IPS-NIHi7 (cell line): ENCODE measurements around the gene PPP2R5E.
A peak's percentile ranks its signal among the peaks of the same experiment; 100 is the strongest.

Experiments
- DNase-seq: peaks from one replicate; pipeline ENCODE4 v3.0.0; 2012; ENCODE audit warnings: mixed read lengths; ENCODE audit errors: extremely low spot score

PPP2R5E gene

DNA sequence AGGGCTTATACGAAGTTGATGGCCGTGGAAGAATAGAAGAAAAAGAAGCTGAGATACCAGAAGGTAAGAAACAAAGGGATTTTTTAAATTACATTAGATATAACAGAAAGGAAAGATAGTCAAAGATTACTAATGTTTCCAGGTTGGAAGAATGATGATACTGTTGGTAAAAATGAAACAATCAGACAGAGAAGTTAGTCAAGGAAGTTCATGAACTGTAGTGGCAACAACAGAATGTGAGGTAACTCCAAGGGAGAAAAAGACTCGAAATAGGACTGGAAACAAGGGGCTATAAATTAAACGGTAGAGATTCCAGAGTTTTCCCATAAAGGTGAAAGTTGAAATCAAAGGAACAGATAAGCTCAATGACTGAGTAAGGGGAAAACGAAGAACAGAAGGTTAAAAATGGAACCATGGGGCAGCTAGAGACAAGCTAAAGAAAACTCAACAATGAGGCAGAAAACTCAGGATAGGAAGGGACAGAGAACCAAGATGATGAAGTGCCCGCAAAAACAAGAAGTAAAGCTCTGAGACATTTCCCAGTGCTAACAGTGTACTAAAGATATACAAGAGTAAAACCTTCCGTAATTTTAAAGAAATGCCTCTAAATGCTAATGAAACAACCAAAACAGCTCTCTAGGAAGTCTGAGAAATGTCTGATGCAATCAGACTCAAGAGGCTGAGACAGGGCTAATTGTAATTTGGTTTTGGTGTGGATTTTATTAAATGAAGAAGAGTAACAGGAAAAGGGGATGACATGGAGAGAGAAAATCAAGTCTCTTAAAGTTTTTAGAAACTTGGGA, 70.0 kb downstream of the PPP2R5E start:
- no peak for DNase-seq

DNA sequence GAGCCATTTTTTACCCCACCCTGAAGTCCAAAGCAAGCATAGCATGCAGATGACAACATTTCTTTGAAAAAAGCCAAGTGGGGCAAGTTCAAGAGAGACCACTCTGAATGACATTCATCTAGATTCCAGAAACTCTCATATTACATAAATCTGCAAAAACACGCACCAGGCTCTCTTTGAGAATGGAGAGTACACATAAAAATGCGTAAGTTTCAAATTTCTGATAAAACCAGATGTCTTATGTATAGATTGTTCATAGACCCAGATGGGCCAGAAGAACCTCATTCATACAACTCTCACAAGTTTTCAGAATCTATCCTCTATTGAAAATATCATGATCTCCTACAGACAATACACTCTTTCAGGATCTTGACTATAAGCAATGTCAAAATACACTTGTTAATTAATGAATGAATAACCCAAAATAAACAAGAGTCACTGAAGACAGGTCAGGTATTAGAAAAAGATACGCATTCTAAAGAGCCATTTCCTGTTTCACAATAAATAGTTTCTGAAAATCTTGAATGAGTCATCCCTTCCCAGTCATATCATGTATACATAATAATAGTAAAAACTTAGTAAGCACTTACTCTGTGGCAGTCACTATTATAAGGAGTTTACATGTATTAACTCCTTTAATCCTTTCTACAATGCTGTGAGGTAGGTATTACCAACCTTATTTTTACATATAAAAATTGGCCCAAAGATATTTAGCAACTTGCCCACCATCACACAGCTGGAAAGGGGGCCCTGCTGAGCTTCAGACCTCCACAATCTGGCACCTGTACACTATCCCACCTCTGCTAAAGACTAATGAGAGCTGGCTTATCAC, 72.0 kb downstream of the PPP2R5E start:
- DNase-seq: no peak

DNA sequence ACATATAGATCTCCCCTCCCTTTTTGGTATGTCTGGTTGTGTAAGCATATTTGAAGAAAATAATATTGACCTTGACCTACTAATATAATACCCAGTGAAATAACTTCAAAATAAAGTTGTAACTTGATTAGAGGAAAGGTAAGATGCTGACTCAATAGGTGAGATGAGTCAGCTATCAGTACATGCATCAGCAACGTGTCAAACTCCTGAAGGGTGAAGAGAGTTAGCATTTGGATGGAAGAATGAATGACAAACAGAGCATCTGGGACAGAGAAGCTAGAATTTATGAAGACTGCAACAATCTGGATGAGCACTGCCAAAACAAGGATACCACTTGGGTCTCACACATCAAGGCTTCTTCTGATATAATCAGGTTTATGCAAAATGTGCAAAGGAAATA, 74.9 kb downstream of the PPP2R5E start:
- no peak for DNase-seq

DNA sequence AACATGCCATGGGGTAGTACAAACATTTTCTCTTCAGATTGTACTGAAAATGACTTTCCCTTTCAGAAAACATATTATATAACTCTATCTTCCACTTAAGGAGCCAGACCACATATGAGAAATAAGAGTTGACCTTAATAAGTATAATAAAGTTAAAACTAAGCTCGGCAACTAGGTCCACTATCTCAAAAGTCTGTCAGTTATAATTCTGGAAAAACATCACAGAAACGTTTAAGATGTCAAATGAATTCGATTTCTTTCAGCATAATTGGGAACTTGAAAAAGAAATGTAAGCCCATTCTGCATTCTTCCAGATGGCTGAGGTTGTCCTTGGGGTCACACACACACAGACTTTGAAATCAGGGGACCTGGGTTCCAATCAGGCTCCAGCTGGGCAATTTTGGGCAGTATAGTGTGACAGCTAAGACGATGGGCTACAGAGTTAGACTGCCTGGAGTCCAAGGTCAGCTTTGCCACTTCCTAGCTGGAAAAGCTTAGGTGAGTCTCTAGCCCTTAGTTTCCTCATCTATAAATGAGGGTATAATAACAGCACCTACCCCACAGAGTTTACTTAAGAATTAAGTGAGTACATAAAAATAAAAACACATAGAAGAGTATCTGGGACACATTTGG, 75.6 kb downstream of the PPP2R5E start:
- no peak for DNase-seq

DNA sequence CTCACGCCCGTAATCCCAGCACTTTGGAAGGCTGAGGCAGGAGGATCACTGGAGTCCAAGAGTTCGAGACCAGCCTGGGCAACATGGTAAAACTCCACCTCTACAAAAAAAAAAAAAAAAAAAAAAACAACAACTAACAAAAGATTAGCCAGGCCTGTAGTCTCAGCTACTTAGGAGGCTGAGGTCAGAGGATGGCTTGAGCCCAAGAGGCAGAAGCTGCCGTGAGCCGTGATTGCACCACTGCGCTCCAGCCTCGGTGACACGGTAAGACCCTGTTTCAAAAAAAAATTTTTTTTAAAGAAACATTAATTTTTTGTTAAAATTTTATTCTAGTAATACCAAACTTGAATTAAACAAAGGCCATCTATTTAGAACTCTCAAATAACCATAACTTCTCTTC, 77.8 kb downstream of the PPP2R5E start:
- no peak for DNase-seq

DNA sequence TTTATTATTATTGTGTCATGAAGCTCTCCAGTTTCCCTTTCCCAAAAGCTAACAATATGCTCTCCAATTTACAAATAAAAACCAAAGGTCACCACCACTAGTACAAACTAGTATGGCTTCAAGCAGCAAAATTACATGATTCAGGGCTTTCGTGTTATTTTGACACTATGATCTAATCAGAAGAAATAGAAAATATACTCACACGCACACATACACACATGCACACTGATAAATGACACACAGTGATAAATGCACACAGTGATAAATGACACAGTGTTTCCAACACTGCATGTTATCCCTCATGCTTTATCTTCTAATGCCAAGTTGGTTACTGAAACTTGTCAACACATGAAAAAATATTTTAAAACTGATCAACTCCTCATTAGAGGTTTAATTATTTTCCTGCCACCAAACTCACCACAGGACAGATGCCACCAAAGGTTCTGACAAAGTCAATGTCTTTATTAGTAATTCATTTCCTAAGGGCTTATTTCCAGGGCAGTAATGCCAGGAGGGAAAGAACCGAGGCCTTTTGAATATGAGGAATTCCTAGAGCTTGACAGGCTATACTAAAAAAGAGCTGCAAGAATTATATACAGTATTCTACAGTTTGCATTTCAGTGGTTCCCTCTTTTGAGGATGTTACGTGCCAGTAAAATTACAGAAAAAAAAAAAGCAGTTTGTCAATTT, 82.4 kb downstream of the PPP2R5E start:
- no peak for DNase-seq

DNA sequence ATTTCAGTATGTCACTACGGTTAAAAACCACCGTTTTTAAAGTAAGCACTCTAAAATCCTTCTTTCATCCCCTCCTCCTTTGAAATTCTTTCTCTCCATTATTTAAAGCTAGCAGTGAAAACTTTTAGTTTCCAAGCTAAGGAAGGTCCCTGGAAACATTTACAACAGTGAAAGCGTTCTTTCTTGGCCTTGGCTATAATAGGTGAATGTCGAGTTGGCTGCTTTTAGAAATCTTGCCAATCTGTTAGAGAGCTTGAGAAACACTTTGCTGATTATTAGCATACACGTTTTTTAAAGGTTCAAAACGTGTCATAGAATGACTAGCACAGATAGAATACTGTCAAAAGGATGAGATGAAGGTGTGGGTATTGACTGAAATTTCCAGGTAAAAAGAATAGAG, 83.4 kb downstream of the PPP2R5E start:
- DNase-seq: no peak

DNA sequence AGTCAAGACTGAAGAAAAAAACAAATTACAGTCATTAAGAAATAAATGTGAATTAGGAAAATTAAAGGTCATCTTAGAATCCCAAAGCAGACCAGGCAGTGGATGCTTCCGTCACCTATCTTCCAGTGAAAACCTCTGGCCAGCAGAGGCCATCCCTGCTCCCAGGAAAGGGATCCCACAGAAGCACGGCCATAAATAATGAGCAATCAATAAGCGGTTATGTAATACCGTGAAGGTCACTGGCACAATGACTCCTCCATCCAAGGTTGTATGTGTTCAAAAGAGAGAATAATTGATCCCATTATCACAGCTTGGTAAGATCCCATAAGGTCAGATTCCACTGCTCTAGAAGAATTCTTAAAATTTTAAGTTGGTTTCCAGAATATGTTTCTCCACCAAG, 85.7 kb downstream of the PPP2R5E start:
- DNase-seq: no peak

DNA sequence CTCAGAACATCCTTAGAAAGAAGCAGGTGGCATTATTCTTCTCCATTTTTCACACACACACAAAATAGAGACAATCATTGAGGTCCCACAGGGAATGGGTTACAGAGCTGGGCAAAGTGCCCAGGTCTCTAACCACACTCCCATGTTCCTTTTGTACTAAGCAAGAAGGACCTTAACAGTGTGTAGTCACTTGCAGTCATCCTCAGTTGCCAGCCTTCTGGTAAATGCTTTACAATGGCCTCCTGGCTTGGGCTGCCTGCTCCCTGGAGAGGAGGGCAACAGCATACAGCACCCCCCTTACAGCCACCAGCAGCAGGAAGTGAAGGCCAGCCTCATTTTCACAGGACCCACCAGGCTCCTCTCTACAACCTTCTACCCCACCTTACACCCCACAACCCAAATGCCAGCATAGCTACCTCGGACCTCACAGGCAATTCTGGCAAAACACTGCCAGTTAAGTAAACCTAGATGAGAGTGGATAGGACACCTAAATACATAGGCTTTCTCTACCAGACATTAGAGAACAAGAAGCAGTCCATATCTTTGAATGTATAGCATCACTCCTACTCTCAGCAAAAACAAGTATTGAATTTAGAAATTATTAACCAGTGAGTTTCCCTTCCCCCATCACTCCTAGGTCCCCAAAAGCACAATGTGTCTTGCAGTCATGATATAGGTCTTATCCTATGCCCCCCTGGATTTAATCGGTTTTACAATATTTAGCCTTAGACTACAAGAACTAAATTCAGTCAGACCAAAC, 88.1 kb downstream of the PPP2R5E start:
- DNase-seq: no peak

DNA sequence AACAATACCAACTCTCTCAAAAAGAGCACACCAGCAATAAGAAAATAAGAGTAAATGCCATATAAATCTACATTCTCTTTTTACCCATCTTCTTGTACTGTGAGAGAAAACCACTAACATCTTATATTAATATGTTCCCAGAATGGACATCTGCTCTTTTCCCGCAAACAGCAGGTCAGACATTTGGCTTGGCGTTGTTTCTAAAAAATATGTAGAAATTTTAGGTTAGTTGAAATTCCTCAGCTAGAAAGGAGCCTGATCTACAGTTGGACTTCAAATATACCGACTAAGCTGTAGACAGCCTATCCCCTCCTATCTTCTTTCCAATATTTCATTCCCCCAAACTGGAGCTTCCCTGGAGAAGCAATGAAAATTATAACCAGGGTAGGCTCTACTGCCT, 88.7 kb downstream of the PPP2R5E start:
- no peak for DNase-seq

DNA sequence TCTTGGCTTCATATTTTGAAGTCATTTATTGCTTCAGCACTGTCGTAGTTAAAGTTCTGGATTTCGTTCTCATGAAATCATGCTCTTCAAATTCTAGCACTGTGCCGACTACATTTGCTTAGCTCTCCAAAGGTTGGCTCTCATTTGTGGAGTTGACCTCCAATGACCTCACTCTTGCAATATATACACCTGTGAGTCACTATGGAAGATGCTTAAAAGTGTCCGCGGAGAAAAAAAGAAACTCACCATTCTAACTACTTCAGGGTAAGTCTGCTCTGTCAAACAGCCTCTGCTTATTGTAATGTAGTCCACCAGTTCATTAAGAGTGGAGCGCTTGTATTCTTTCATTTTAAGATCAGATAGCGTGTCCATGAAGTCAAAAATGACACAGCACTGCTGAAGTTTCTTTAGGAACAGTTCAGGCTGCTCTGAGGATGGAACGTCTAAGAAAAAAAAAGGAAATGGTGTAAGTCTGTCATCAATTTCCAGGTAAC, 89.7 kb downstream of the PPP2R5E start:
- no peak for DNase-seq

DNA sequence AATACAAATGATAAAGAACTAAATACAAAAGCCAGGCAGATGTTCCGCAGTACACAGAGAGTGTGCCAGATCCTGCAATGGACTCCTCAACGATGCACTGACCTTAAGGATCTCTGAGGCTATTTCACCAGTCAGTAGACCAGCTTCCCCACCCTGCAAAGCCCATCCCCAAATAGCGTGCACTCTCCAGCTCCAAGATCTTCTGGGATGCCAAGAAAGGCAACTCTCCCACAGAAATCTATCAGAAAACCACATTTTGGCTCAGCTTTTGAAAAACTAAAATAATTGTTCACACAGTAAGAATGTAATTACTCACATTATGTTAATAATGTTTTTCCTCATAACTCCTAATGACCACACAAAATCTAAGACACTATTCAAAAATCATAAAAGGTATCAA, 90.4 kb downstream of the PPP2R5E start:
- DNase-seq: no peak

DNA sequence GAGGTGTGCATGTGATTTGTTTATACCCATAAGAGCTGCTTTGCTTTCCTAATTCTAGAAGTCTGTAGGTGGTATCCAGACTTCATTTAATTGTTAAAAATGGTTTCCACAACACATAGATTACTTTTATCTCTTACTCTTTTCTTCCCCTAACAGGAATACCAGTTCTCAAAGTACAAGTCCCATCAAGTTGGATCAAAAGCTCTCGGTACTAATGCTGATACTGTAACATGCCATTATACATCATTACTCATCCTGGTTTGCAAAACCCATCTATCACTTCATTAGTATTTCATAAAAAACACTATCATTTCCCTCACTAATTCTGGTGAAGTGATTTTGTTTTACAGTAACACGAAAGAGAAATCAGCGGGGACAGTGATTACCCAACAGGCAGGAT, 94.3 kb downstream of the PPP2R5E start:
- no peak for DNase-seq

DNA sequence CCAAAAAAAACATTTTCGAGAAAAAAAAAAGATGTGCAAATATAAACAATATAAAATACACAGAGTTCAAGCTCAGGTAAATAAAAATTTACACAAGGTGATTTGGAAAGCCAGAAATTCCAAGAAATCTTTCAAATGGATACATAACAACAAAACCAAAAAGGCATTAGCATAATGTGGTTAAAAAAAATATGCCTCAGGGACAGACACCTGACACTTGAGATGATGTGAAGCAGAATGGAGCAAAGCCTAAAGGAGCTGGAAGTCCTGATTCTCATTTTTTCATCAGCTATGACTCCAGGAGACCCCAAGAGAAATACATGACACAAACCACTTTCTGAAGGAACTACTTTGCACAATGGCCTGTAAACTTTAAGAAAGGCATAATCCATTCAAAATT, 98.6 kb downstream of the PPP2R5E start:
- no peak for DNase-seq

DNA sequence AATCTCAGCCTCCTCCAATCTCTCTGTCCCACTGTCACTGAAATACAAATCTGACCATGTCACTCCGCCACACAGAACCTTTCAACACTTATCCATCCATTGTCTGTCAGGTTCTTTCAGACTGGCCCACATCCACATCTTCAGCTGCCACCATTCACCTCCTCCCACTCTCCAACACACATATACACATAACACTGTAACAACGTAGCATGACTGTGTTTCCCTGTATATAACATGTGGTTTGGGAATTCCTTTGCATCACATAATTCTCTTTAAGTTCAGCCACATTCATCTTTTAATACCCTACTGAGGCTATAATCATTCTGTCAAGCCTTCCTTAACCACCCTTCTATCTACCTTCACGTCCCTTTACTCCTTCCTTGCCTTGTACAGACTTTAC, 99.2 kb downstream of the PPP2R5E start:
- no peak for DNase-seq

DNA sequence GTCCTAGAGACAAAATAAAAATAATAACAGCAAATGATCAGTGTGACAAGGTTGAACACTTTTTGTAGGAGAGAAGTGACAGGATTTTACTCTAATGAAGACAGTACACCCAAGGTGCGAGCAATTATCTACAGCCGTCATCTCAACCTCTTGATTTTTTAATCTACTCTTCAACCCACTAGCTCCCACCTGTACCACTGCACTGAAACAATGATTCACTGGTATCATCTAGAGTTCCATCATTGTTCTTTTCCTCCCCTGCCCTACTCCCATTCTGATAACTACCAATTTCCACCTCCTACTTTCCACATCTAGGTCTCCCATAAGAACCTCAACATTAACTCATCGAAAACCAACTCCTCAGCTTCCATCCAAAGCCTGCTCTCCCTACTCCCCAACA, 99.8 kb downstream of the PPP2R5E start:
- DNase-seq: no peak

DNA sequence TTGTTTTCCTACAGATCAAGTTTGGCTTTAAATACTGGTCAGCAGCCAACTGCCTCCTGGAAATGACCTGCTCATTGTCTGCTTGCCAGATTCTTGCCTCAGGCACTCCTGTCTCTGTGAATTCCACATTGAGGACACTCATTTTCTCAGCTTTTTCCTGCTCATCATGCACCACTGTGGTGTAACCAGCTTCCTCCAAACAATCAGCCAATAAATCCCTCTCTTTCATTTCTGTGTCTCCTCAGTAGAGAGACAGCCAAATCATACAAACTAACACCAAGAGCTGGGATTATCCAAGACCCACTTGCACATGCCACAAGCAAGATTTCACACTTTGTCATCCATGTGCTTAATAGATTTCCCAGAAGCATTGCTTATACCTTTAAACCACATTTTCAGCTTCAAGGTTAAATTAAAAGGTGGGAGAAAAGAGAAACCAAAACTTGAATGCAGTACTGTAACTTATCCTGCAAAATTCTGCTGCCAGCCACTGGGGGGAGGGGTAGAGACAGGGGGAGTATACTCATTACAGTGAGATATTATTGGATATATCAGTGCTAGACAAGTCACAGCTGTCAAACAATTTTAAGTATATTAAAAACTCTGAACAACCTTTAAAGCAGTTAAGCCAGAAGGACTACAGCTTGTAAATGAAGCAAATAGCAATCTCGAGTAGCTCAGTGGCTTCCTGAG, 105.0 kb downstream of the PPP2R5E start:
- peak; percentile 24 for DNase-seq

DNA sequence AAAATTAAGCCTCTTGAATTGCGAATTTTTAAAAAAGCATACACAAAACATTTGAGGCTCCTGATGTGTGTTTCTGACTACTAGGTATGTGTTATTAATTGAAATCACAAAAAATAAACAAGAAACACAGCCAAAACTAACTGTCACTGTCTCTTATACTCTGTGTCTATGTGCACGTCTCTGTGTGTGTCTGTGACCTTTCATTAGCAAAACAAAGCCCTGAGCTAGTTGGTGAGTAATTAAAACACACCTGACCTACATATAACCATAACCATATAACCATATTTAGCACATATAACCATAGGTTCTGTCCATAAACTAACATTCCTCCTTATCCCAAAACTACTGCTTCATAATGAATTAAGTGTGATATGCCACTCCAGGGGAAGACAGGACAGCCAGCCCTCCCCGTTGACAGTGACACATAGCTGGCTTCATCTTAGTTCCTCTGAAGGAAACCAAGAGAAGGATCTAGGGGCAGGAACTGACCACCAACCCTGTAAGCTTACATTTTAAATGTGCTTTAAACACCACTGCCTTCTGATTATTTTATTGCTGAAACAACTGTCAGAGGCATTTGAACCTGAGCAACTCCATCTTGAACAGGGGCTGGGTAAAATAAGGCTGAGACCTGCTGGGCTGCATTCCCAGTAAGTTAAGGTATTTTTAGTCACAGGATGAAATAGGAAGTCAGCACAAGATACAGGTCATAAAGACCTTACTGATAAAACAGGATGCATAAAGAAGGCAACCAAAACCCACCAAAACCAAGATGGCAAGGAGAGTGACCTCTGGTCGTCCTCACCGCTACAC, 106.7 kb downstream of the PPP2R5E start:
- DNase-seq: no peak

DNA sequence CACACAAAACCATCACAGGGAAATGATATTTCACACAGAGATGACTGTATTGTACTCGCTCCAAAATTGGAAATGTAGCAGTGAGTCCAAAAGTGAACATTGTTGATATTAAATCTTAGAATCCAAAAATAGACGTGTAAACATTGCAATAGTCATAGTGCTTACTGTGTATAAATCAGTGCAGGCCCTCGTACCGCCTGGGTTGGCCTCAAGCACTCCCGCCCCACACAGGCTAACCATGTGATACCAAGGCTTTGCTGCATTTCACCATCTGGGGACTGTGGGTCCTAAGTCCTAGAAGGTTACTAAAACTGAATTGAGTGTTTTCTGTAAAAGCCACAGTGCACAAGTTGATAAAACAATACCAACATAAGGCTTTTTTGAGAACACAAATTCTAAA, 107.3 kb downstream of the PPP2R5E start:
- no peak for DNase-seq

DNA sequence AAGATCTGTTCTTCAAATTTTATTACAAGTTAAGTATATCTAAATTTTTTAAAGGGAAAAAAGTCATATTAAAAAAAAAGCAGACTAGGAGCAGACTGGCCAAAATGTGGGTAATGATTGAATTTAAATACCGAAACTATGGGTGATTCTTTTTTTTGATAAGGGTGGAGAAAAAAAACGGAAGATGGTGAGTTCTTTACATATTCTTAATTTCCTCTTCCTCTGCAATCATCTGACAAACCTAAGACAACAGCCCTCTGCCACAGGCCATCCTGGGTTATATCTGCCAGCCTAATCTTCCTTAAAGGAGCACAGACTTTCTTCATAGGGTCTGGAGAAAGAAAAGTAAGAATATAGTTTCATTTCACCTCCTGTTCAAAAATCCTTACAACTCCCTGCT, 108.0 kb downstream of the PPP2R5E start:
- DNase-seq: no peak
